Thyroid gland (tissue), 4 donors: ENCODE data around the gene TDRD7. TPM values are rescaled to one million over a fixed set of nuclear protein-coding genes. Genes with fewer than 3 reads are reported as not detected.

Experiments used
- DNase-seq, 2 donors: peaks; one replicate each; pipeline ENCODE4 v3.0.0-alpha.2; 2019
- H3K27ac ChIP-seq, 3 donors: fragments of 200-600 bp; sonication (generic); 1 replicate in 2 of 3; 2 replicates in 1 of 3; pipeline ENCODE4 v1.5.1; 2016 to 2019; ENCODE audit warnings: mild to moderate bottlenecking in 1 of 3, moderate library complexity in 1 of 3
- H3K27me3 ChIP-seq: fragments of 200-600 bp; sonication (generic); one replicate; pipeline ENCODE4 v1.5.1; 2019
- H3K36me3 ChIP-seq, 2 donors: fragments of 200-600 bp; sonication (generic); one replicate each; pipeline ENCODE4 v1.5.1; 2016 to 2019
- H3K4me1 ChIP-seq, 2 donors: fragments of 200-600 bp; sonication (generic); one replicate each; pipeline ENCODE4 v1.5.1; 2017 to 2019
- H3K4me3 ChIP-seq, 3 donors: fragments of 200-600 bp; sonication (generic); replicated peaks in 1 of 3; 1 replicate in 2 of 3; 2 replicates in 1 of 3; pipeline ENCODE4 v1.5.1; 2016; ENCODE audit warnings: mild to moderate bottlenecking in 1 of 3
- H3K9me3 ChIP-seq: fragments of 200-600 bp; sonication (generic); one replicate; pipeline ENCODE4 v1.5.1; 2017
- POLR2A ChIP-seq, 2 donors: fragments of 450-650 bp; IDR thresholded peaks; one replicate each; pipeline ENCODE4 v1.6.1; 2017; ENCODE audit warnings: antibody characterized with exemption in 2 of 2, mild to moderate bottlenecking in 2 of 2, moderate library complexity in 1 of 2
- WGBS, 2 donors: methylation state at CpG; one replicate each; pipeline ENCODE4 v1.1.5; 2017; 5-methylcytosine and 5-hydroxymethylcytosine counted together
- intact Hi-C: fragments of 100-400 bp; cut with DNase I; formaldehyde crosslinking; loops from one replicate; pipeline ENCODE4 v1.15.1; 2023
- total RNA-seq, 4 donors: library from RNA; depleted of rRNA; stranded (reverse); fragments of >200 nt; gene quantifications; one replicate each; pipeline ENCODE4 v1.2.3, GENCODE V29; 2016
- TF ChIP-seq, protein P1 (sequence below), 6 experiments: fragments of 200-600 bp in 3 of 6; fragments of 450-650 bp in 3 of 6; sonication (generic) in 3 of 6; IDR thresholded peaks; one replicate each; pipeline ENCODE4 v1.5.1; 2016 to 2019; ENCODE audit warnings: antibody characterized with exemption in 6 of 6, mild to moderate bottlenecking in 2 of 6, inconsistent platforms in 1 of 6, moderate library complexity in 1 of 6

Gene TDRD7
- total RNA-seq, 4 donors from 2014 or later: 9.9 to 12.8 (median 11.4) TPM

DNA sequence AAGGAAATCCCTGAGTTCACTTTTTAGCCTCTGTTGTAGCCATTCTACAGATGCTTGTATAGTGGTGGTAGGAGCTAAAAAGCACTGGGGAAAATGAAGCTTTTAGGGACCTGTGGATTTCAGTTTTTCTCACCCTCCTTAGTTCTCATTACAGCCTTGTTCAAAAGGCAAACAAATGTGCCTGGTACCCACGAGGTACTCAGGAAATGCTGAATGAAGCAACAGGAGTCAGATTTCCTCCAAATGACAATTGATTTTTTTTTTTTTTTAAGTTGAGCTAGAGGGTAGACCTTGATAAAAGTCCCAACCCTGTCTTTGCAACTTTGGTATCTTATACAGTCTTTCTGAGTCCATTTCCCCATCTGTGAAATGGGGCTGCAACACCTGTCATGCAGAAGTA is 68.3 kb downstream of the TDRD7 start:
- DNase-seq: no peak
- Histone ChIP-seq H3K9me3 (no peaks in the 10 kb centered on the region), H3K27ac (peak overlapping the region in 2 of 3 donors; percentile 37 to 65), H3K4me1 (peaks cover 8 to 21% of the 10 kb centered on the region in 2 donors), H3K36me3 (peaks cover 5% of the 10 kb centered on the region in 2 donors), H3K27me3 (no peaks in the 10 kb centered on the region), H3K4me3 (no peak overlapping the region)
- no peak for TF ChIP-seq POLR2A (IDR thresholded peaks at IDR 0.05)
- TF ChIP-seq, protein P1, sequence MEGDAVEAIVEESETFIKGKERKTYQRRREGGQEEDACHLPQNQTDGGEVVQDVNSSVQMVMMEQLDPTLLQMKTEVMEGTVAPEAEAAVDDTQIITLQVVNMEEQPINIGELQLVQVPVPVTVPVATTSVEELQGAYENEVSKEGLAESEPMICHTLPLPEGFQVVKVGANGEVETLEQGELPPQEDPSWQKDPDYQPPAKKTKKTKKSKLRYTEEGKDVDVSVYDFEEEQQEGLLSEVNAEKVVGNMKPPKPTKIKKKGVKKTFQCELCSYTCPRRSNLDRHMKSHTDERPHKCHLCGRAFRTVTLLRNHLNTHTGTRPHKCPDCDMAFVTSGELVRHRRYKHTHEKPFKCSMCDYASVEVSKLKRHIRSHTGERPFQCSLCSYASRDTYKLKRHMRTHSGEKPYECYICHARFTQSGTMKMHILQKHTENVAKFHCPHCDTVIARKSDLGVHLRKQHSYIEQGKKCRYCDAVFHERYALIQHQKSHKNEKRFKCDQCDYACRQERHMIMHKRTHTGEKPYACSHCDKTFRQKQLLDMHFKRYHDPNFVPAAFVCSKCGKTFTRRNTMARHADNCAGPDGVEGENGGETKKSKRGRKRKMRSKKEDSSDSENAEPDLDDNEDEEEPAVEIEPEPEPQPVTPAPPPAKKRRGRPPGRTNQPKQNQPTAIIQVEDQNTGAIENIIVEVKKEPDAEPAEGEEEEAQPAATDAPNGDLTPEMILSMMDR (IDR thresholded peaks at IDR 0.05): no peak
- 55 to 71% methylated on average over 1 of the region's 1 CpG for WGBS, 2 donors
- intact Hi-C loops: no loop called here

DNA sequence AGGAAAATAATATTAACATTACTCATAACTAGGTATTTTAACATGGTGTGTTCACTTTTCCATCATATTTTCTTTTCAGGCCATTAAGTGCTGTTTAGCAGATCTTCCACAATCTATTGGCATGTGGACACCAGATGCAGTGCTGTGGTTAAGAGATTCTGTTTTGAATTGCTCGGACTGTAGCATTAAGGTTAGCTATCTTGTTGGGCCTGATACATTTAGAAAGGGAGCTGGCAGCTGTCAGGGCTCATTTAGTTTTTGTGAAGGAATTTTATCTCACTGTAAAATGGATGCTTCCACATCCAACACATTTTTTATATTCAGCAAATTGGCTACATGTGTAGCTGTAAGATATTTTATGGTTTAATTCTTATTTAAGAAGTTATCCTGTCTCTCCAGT is 68.9 kb downstream of the TDRD7 start:
- H3K27ac ChIP-seq: no peak overlapping the region
- H3K4me3 ChIP-seq: no peak overlapping the region
- H3K4me1 ChIP-seq: peaks cover 8 to 21% of the 10 kb centered on the region in 2 donors
- TF ChIP-seq, protein P1 (IDR thresholded peaks at IDR 0.05): no peak
- TF ChIP-seq POLR2A (IDR thresholded peaks at IDR 0.05): no peak
- no peaks in the 10 kb centered on the region for H3K9me3 ChIP-seq
- H3K36me3 ChIP-seq: peaks cover 5% of the 10 kb centered on the region in 2 donors
- no peaks in the 10 kb centered on the region for H3K27me3 ChIP-seq
- intact Hi-C loops: no loop called here
- DNase-seq: no peak
- 95 to 97% methylated on average over 1 of the region's 1 CpG for WGBS, 2 donors

DNA sequence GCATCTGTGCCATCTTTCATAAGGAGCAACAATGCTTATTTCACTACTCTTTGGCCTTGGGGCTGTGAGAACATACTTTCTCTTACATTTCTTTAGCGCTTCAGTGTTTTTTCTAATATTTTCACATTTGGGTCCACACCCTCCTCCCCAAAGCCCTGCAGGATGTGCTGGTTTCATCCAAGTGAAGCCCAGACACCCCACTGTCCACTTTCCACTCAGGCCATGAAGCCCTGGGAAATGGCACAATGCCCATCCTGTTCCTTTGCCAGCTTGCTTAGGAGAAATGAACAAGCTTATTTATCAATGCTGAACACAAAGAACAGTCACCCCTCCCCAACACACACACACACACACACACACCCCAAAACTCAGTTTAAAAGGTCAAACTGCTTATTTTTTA is 72.2 kb downstream of the TDRD7 start:
- H3K27me3 ChIP-seq: no peaks in the 10 kb centered on the region
- intact Hi-C loops: no loop called here
- H3K36me3 ChIP-seq: peaks cover 5 to 8% of the 10 kb centered on the region in 2 donors
- H3K9me3 ChIP-seq: no peaks in the 10 kb centered on the region
- H3K4me3 ChIP-seq: no peak overlapping the region
- peak overlapping the region in 1 of 3 donors; percentile 39 for H3K27ac ChIP-seq
- peak; percentile 68 to 69 for DNase-seq
- peaks cover 8 to 21% of the 10 kb centered on the region in 2 donors for H3K4me1 ChIP-seq
- 87 to 88% methylated on average over 1 of the region's 1 CpG for WGBS, 2 donors
- TF ChIP-seq POLR2A (IDR thresholded peaks at IDR 0.05): no peak
- TF ChIP-seq, protein P1 (IDR thresholded peaks at IDR 0.05): no peak

DNA sequence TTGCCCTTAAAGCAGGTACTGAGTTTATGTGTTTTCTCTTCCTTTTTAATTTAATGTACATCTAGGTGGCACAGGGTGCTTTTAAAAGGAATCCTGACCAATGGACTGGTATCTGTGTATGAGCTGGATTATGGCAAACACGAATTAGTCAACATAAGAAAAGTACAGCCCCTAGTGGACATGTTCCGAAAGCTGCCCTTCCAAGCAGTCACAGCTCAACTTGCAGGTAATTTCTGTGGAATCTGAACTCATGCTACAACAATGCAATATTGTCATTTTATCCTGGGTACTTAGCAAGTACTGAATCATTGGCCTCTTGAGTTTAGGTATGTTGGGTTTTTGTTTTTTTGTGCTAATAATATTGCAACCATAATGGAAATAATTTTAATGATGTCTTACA is 75.2 kb downstream of the TDRD7 start:
- H3K36me3 ChIP-seq: peaks cover 5 to 8% of the 10 kb centered on the region in 2 donors
- no peaks in the 10 kb centered on the region for H3K27me3 ChIP-seq
- H3K9me3 ChIP-seq: no peaks in the 10 kb centered on the region
- intact Hi-C loops: no loop called here
- no peak for TF ChIP-seq POLR2A (IDR thresholded peaks at IDR 0.05)
- TF ChIP-seq, protein P1 (IDR thresholded peaks at IDR 0.05): peak in 1 of 6 experiments; percentile 14
- H3K4me1 ChIP-seq: peaks cover 17 to 18% of the 10 kb centered on the region in 2 donors
- no peak for DNase-seq
- WGBS, 2 donors: 84 to 88% methylated on average over 2 of the region's 2 CpGs
- H3K27ac ChIP-seq: no peak overlapping the region
- no peak overlapping the region for H3K4me3 ChIP-seq

DNA sequence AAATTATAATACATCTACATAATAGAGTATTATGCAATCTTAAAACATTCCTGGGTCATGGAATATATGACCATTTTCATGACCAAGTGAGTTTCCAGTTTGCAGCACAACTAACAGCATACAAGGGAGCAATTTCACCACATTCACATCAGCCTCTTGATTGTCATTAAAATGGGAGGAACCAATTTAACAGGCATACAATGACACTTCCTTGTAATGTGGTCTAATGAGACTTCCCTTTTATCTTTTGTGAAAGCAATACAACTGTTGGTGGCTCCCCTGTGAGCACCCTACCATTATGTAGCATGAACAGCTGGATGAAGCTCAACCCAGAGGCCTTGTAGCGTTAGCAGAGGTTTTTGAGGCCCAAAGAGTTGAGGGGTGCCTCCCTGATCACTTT is 76.0 kb downstream of the TDRD7 start:
- no peak overlapping the region for H3K27ac ChIP-seq
- no peak for TF ChIP-seq POLR2A (IDR thresholded peaks at IDR 0.05)
- TF ChIP-seq, protein P1 (IDR thresholded peaks at IDR 0.05): no peak
- intact Hi-C loops: no loop called here
- peaks cover 5 to 6% of the 10 kb centered on the region in 2 donors for H3K36me3 ChIP-seq
- H3K4me1 ChIP-seq: peaks cover 17 to 20% of the 10 kb centered on the region in 2 donors
- no peak for DNase-seq
- H3K9me3 ChIP-seq: no peaks in the 10 kb centered on the region
- H3K4me3 ChIP-seq: no peak overlapping the region
- WGBS, 2 donors: 100% methylated on average over 1 of the region's 1 CpG
- H3K27me3 ChIP-seq: no peaks in the 10 kb centered on the region
